PFSK-1 (cell line): Measurements from ENCODE around the gene MGMT.

ENCODE experiments used
- POLR2AphosphoS5 ChIP-seq: IDR thresholded peaks from 2 replicates; pipeline ENCODE4 v1.6.1; 2012; ENCODE audit warnings: low read depth, mild to moderate bottlenecking, control low read depth, low read length, moderate library complexity
- TAF1 ChIP-seq: IDR thresholded peaks from 2 replicates; pipeline ENCODE4 v1.6.1; 2012; ENCODE audit warnings: low read length, control low read depth, borderline replicate concordance; ENCODE audit not compliant: insufficient read depth
- TF ChIP-seq, protein P1 (sequence below), 2 experiments: IDR thresholded peaks; 2 replicates each; pipeline versions ENCODE4 v1.6.1 to v1.8.0; 2011 to 2012; ENCODE audit warnings: low read depth in 2 of 2, low read length in 2 of 2, control low read depth in 1 of 2, inconsistent platforms in 1 of 2, mild to moderate bottlenecking in 1 of 2, moderate library complexity in 1 of 2; ENCODE audit not compliant: insufficient read depth in 1 of 2

- TF ChIP-seq TAF1 (no peak), POLR2AphosphoS5 (no peak)
- TF ChIP-seq, protein P1, sequence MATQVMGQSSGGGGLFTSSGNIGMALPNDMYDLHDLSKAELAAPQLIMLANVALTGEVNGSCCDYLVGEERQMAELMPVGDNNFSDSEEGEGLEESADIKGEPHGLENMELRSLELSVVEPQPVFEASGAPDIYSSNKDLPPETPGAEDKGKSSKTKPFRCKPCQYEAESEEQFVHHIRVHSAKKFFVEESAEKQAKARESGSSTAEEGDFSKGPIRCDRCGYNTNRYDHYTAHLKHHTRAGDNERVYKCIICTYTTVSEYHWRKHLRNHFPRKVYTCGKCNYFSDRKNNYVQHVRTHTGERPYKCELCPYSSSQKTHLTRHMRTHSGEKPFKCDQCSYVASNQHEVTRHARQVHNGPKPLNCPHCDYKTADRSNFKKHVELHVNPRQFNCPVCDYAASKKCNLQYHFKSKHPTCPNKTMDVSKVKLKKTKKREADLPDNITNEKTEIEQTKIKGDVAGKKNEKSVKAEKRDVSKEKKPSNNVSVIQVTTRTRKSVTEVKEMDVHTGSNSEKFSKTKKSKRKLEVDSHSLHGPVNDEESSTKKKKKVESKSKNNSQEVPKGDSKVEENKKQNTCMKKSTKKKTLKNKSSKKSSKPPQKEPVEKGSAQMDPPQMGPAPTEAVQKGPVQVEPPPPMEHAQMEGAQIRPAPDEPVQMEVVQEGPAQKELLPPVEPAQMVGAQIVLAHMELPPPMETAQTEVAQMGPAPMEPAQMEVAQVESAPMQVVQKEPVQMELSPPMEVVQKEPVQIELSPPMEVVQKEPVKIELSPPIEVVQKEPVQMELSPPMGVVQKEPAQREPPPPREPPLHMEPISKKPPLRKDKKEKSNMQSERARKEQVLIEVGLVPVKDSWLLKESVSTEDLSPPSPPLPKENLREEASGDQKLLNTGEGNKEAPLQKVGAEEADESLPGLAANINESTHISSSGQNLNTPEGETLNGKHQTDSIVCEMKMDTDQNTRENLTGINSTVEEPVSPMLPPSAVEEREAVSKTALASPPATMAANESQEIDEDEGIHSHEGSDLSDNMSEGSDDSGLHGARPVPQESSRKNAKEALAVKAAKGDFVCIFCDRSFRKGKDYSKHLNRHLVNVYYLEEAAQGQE (IDR thresholded peaks at IDR 0.05; ENCODE audit: insufficient read depth in 1 of 2, low read depth in 2 of 2, low read length in 2 of 2) = no peak
These were observed 145.6 kb downstream of the MGMT start for GRCh38 chr10:129612481-129613109.
